Heart right ventricle (tissue), 16 donors: ENCODE measurements around the gene NT5C2. TPM values are rescaled to one million over a fixed set of nuclear protein-coding genes. Genes with fewer than 3 reads are reported as not detected.

ENCODE experiments used
- ATAC-seq, 8 donors: fragments of 200-7000 bp; cut with Tn5 transposase; one replicate each; pipeline ENCODE4 v1.9.1; 2020; ENCODE audit warnings: mild to moderate bottlenecking in 8 of 8, moderate library complexity in 8 of 8, moderate number of reproducible peaks in 1 of 8
- DNase-seq, 2 donors: peaks; one replicate each; pipeline ENCODE4 v3.0.0-alpha.2; 2020
- H3K27ac ChIP-seq, 10 donors: fragments of 200-600 bp; sonication (generic) in 2 of 10; one replicate each; pipeline versions ENCODE4 v1.5.0 to v1.8.0; 2020 to 2022; ENCODE audit warnings: mild to moderate bottlenecking in 3 of 10
- H3K27me3 ChIP-seq, 7 donors: fragments of 200-600 bp; one replicate each; pipeline ENCODE4 v1.8.0; 2021 to 2022; ENCODE audit warnings: mild to moderate bottlenecking in 2 of 7
- H3K36me3 ChIP-seq, 9 donors: fragments of 200-600 bp; sonication (generic) in 1 of 9; one replicate each; pipeline versions ENCODE4 v1.5.0 to v1.8.0; 2020 to 2022; ENCODE audit warnings: mild to moderate bottlenecking in 2 of 9
- H3K4me1 ChIP-seq, 9 donors: fragments of 200-600 bp; sonication (generic) in 1 of 9; one replicate each; pipeline versions ENCODE4 v1.5.0 to v1.8.0; 2020 to 2022; ENCODE audit warnings: mild to moderate bottlenecking in 4 of 9
- H3K4me3 ChIP-seq, 10 donors: fragments of 200-600 bp; sonication (generic) in 2 of 10; one replicate each; pipeline versions ENCODE4 v1.5.0 to v1.8.0; 2020 to 2022; ENCODE audit warnings: mild to moderate bottlenecking in 7 of 10, moderate library complexity in 2 of 10
- H3K9me3 ChIP-seq, 11 donors: fragments of 200-600 bp in 10 of 11; sonication (generic) in 2 of 11; one replicate each; pipeline versions ENCODE4 v1.5.0 to v1.8.0; 2013 to 2022; ENCODE audit warnings: mild to moderate bottlenecking in 2 of 11, control low read depth in 1 of 11, moderate library complexity in 1 of 11
- CTCF ChIP-seq, 9 donors: fragments of 200-600 bp; sonication (generic) in 2 of 9; IDR thresholded peaks; one replicate each; pipeline versions ENCODE4 v1.5.0 to v1.8.0; 2021 to 2022; ENCODE audit warnings: antibody characterized with exemption in 9 of 9, mild to moderate bottlenecking in 5 of 9, moderate library complexity in 1 of 9
- WGBS, 2 donors: extraction: QIAGEN DNeasy Blood & Tissue Kit; methylation state at CpG; one replicate each; pipeline ENCODE4 v1.1.7; 2013; ENCODE audit warnings: inconsistent platforms in 1 of 2; 5-methylcytosine and 5-hydroxymethylcytosine counted together
- intact Hi-C, 10 donors: fragments of 100-400 bp; cut with DNase I; formaldehyde crosslinking; loops; one replicate each; pipeline versions ENCODE4 v1.11.1 to v1.14.2; 2022
- polyA plus RNA-seq, 2 donors: library from polyadenylated mRNA; stranded (reverse); fragments of 200-250 nt; gene quantifications; one replicate each; pipeline ENCODE4 v1.2.3, GENCODE V29; 2013
- total RNA-seq, 10 donors: library from RNA; stranded (reverse); fragmentation: NEBNext Ultra II Directional in 3 of 10; extraction: Animal tissue kit (Norgen Biotek cat#: 25700) in 3 of 10; gene quantifications; one replicate each; pipeline versions ENCODE4 v1.2.1 to v1.2.4, GENCODE V29; 2021 to 2023
- donor health status: Arrhythmogenic right ventricular cardiomyopathy.
- donor health status: ischemic (EF 13 %, LVEDD 7.1; RV severe dilation, severe dysfunction).
- donor health status: healthy with polysubstance abuse.
- donor health status: DM: no; HTN: yes; CAD: no.
- donor health status: DM: no; HTN: no; CAD: no.
- donor health status: ischemic (EF 25% LVEDD 6.9; RV normal size, moderate dysfunction).
- donor health status: ischemic (EF 25% LVEDD 5.7; RV mildly dilated, moderate dysfunction).
- donor health status: healthy.
- donor health status: DM: yes; HTN: yes; CAD: no.
- donor health status: Ischemic cardiomyopathy.
- donor health status: ischemic (EF 35%, LVEDD 5.7; RV mildly dilated, moderate dysfunction).
- donor health status: nonischemic (EF 11% LVEDD 7.7; RV severe dilation, severe dysfunction).
- donor health status: DM: yes; HTN: yes; CAD: no.
- donor health status: PGD.
- donor health status: ischemic (EF 29% LVEDD 5.4; RV normal size, mild dysfunction).
- donor health status: nonischemic (EF 23%, LVEDD 6.1; RV moderate dilation, normal function).

NT5C2 gene
- total and polyA plus RNA-seq, 12 donors: 23.9 to 88.2 (median 53.5) TPM

DNA sequence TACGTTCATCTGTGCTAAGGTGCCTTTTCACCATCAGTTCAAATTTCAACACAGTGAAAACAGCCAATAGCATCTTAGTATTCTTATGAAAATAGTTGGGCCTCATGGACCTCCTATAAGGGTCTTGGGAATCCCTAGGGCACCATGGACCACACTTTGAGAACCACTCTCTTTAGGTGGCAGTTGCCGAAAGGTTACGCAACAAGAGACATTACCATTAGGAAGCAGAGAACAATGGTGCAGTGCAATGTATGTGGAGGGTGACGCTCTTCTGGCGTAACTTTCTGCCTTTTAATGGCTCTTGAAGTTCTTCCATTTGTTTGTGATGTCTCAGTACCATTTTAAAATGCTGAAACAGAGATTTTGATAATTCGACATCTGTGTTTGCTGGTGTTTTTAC lies 143.8 kb downstream of the NT5C2 start:
- ATAC-seq: no peak
- H3K27me3 ChIP-seq: no peaks in the 10 kb centered on the region
- TF ChIP-seq CTCF (IDR thresholded peaks at IDR 0.05): no peak
- 96 to 97% methylated on average over 6 of the region's 6 CpGs for WGBS, 2 donors
- H3K9me3 ChIP-seq: no peaks in the 10 kb centered on the region
- intact Hi-C loops: no loop called here
- DNase-seq: no peak
- peaks cover 0 to 38% (median 20%) of the 10 kb centered on the region in 9 donors for H3K4me1 ChIP-seq
- peaks cover 0 to 12% (median 0%) of the 10 kb centered on the region in 9 donors for H3K36me3 ChIP-seq
- H3K4me3 ChIP-seq: no peak overlapping the region
- H3K27ac ChIP-seq: no peak overlapping the region

DNA sequence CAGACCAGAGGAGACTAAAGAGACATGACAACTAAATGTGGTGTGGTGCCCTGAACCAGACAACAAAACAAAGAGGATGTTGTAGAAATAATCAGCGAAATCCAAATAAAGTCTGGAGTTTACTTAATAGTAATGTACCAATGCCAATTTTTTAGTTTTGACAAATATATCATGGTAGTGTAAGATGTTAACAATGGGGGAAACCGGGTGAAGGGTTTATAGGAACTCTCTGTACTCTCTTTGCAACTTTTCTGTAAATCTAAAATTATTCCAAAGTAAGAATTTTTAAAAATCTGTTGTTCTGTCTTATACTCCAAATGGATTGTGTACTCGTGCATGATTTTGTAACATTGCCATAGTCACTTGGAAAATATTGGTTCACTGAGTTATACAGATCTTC lies 145.7 kb downstream of the NT5C2 start:
- ATAC-seq (no peak), DNase-seq (no peak)
- no peak for TF ChIP-seq CTCF (IDR thresholded peaks at IDR 0.05)
- H3K27me3 ChIP-seq: no peaks in the 10 kb centered on the region
- H3K4me1 ChIP-seq: peaks cover 0 to 37% (median 23%) of the 10 kb centered on the region in 9 donors
- H3K4me3 ChIP-seq: no peak overlapping the region
- H3K9me3 ChIP-seq: no peaks in the 10 kb centered on the region
- H3K36me3 ChIP-seq: peaks cover 0 to 12% (median 0%) of the 10 kb centered on the region in 9 donors
- H3K27ac ChIP-seq: no peak overlapping the region
- WGBS, 2 donors: 94 to 97% methylated on average over 3 of the region's 3 CpGs
- intact Hi-C loops: no loop called here

GRCh38 chr10:103045961-103046360 lies 147.1 kb downstream of the NT5C2 start:
- peak overlapping the region in 2 of 10 donors; percentile 61 to 65 for H3K27ac ChIP-seq
- no peaks in the 10 kb centered on the region for H3K9me3 ChIP-seq
- no peak overlapping the region for H3K4me3 ChIP-seq
- DNase-seq (no peak), ATAC-seq (no peak)
- WGBS, 2 donors: 93% methylated on average over 3 of the region's 3 CpGs
- H3K36me3 ChIP-seq: peaks cover 0 to 12% (median 0%) of the 10 kb centered on the region in 9 donors
- peaks cover 0 to 42% (median 29%) of the 10 kb centered on the region in 9 donors for H3K4me1 ChIP-seq
- H3K27me3 ChIP-seq: no peaks in the 10 kb centered on the region
- intact Hi-C loops: no loop called here
- no peak for TF ChIP-seq CTCF (IDR thresholded peaks at IDR 0.05)

- H3K4me1 ChIP-seq: peaks cover 0 to 43% (median 29%) of the 10 kb centered on the region in 9 donors
- H3K4me3 ChIP-seq: no peak overlapping the region
- TF ChIP-seq CTCF (IDR thresholded peaks at IDR 0.05): no peak
- DNase-seq: no peak
- peak overlapping the region in 5 of 10 donors; percentile 2 to 65 (median 40) for H3K27ac ChIP-seq
- H3K36me3 ChIP-seq: peaks cover 0 to 7% (median 0%) of the 10 kb centered on the region in 9 donors
- intact Hi-C loops: no loop called here
- no peaks in the 10 kb centered on the region for H3K9me3 ChIP-seq
- 50% methylated on average over 8 of the region's 8 CpGs for WGBS, 2 donors
- H3K27me3 ChIP-seq: no peaks in the 10 kb centered on the region
- ATAC-seq: peak in 6 of 8 donors; percentile 24 to 65 (median 50)
Measured at GRCh38 chr10:103044942-103045489, 148.1 kb downstream of the NT5C2 start.
